H9 (cell line): ENCODE measurements around the gene IL1B. TPM values are rescaled to one million over a fixed set of nuclear protein-coding genes. Genes with fewer than 3 reads are reported as not detected.

ENCODE experiments used
- DNase-seq: peaks from one replicate; pipeline ENCODE4 v3.0.0-alpha.2; 2017
- H2AFZ ChIP-seq: one replicate; pipeline ENCODE4 v1.6.1; 2013; ENCODE audit warnings: mild to moderate bottlenecking, low read length, control low read depth, moderate library complexity
- H2AK5ac ChIP-seq: 2 replicates; pipeline ENCODE4 v1.6.1; 2013; ENCODE audit warnings: low read length, control low read depth, mixed read lengths; ENCODE audit not compliant: insufficient read length
- H2BK120ac ChIP-seq: one replicate; pipeline ENCODE4 v1.6.1; 2013; ENCODE audit warnings: low read depth, mild to moderate bottlenecking, low read length, control low read depth, inconsistent platforms; ENCODE audit not compliant: poor library complexity, severe bottlenecking
- H2BK12ac ChIP-seq: 2 replicates; pipeline ENCODE4 v1.6.1; 2013; ENCODE audit warnings: low read length, control low read depth, mixed read lengths, low read depth; ENCODE audit not compliant: insufficient read length
- H2BK15ac ChIP-seq: 2 replicates; pipeline ENCODE4 v1.6.1; 2013; ENCODE audit warnings: low read depth, low read length, control low read depth
- H2BK20ac ChIP-seq: one replicate; pipeline ENCODE4 v1.6.1; 2013; ENCODE audit warnings: low read depth, mild to moderate bottlenecking, low read length, control low read depth, inconsistent platforms; ENCODE audit not compliant: poor library complexity, severe bottlenecking
- H2BK5ac ChIP-seq: 2 replicates; pipeline ENCODE4 v1.6.1; 2013; ENCODE audit warnings: low read length, control low read depth, mixed read lengths; ENCODE audit not compliant: insufficient read length
- H3K14ac ChIP-seq: 2 replicates; pipeline ENCODE4 v1.6.1; 2013; ENCODE audit warnings: low read length, control low read depth; ENCODE audit not compliant: insufficient read depth
- H3K18ac ChIP-seq: 2 replicates; pipeline ENCODE4 v1.6.1; 2013; ENCODE audit warnings: low read depth, mild to moderate bottlenecking, mixed read lengths, low read length, control low read depth; ENCODE audit not compliant: insufficient read length
- H3K23ac ChIP-seq: 2 replicates; pipeline ENCODE4 v1.6.1; 2013; ENCODE audit warnings: low read length, control low read depth, mixed read lengths, low read depth; ENCODE audit not compliant: insufficient read length
- H3K23me2 ChIP-seq: 2 replicates; pipeline ENCODE4 v1.6.1; 2013; ENCODE audit warnings: low read depth, mild to moderate bottlenecking, mixed read lengths, low read length, control low read depth; ENCODE audit not compliant: insufficient read length, poor library complexity, severe bottlenecking
- H3K27ac ChIP-seq: 2 replicates; pipeline ENCODE4 v1.5.1; 2013; ENCODE audit warnings: low read length, control low read depth, mixed read lengths, low read depth; ENCODE audit not compliant: insufficient read length
- H3K27me3 ChIP-seq: 2 replicates; pipeline ENCODE4 v1.6.1; 2013; ENCODE audit warnings: low read length, control low read depth, inconsistent platforms; ENCODE audit not compliant: insufficient read depth
- H3K4ac ChIP-seq: 2 replicates; pipeline ENCODE4 v1.6.1; 2013; ENCODE audit warnings: low read depth, mild to moderate bottlenecking, control low read depth, inconsistent platforms, low read length, moderate library complexity
- H3K4me1 ChIP-seq: 2 replicates; pipeline ENCODE4 v1.6.1; 2013; ENCODE audit warnings: low read length, control low read depth, inconsistent platforms; ENCODE audit not compliant: insufficient read depth
- H3K4me2 ChIP-seq: 2 replicates; pipeline ENCODE4 v1.6.1; 2013; ENCODE audit warnings: low read length, control low read depth, mixed read lengths; ENCODE audit not compliant: insufficient read length, insufficient read depth
- H3K56ac ChIP-seq: 2 replicates; pipeline ENCODE4 v1.6.1; 2013; ENCODE audit warnings: low read depth, mild to moderate bottlenecking, mixed read lengths, low read length, control low read depth; ENCODE audit not compliant: insufficient read length
- H3K79me1 ChIP-seq: 2 replicates; pipeline ENCODE4 v1.6.1; 2013; ENCODE audit warnings: low read depth, mild to moderate bottlenecking, moderate library complexity, low read length, control low read depth, inconsistent platforms; ENCODE audit not compliant: insufficient read depth, poor library complexity, severe bottlenecking
- H3K79me2 ChIP-seq: 2 replicates; pipeline ENCODE4 v1.6.1; 2013; ENCODE audit warnings: low read length, control low read depth, inconsistent platforms; ENCODE audit not compliant: insufficient read depth
- H3K9ac ChIP-seq: 2 replicates; pipeline ENCODE4 v1.6.1; 2013; ENCODE audit warnings: low read length, control low read depth, mixed read lengths; ENCODE audit not compliant: insufficient read length; ENCODE audit errors: extremely low read depth
- H3K9me3 ChIP-seq: one replicate; pipeline ENCODE4 v1.6.1; 2013; ENCODE audit warnings: low read depth, low read length, inconsistent platforms; ENCODE audit not compliant: control insufficient read depth
- H3T11ph ChIP-seq: one replicate; pipeline ENCODE4 v1.6.1; 2013; ENCODE audit warnings: mild to moderate bottlenecking, low read length, control low read depth, inconsistent platforms
- H4K20me1 ChIP-seq: one replicate; pipeline ENCODE4 v1.6.1; 2013; ENCODE audit not compliant: control insufficient read depth, insufficient read length, insufficient read depth
- H4K5ac ChIP-seq: 2 replicates; pipeline ENCODE4 v1.6.1; 2013; ENCODE audit warnings: low read depth, mild to moderate bottlenecking, mixed read lengths, low read length, control low read depth; ENCODE audit not compliant: insufficient read length
- H4K8ac ChIP-seq: replicated peaks from 2 replicates; pipeline ENCODE4 v1.6.1; 2013; ENCODE audit warnings: low read length, control low read depth, mixed read lengths, low read depth; ENCODE audit not compliant: insufficient read length
- H4K91ac ChIP-seq: 2 replicates; pipeline ENCODE4 v1.6.1; 2013; ENCODE audit warnings: low read depth, mild to moderate bottlenecking, moderate library complexity, mixed read lengths, low read length, control low read depth; ENCODE audit not compliant: insufficient read length
- H3K27ac Mint-ChIP-seq, 3 experiments: 2 replicates in 2 of 3; 3 replicates in 1 of 3; pipeline ENCODE4 v1.8.0; 2020 to 2021; ENCODE audit warnings: mixed read lengths in 3 of 3, mild to moderate bottlenecking in 1 of 3, moderate library complexity in 1 of 3
- H3K27me3 Mint-ChIP-seq: 2 replicates; pipeline ENCODE4 v1.8.0; 2021; ENCODE audit warnings: low read depth, mild to moderate bottlenecking, moderate library complexity, mixed read lengths
- H3K36me3 Mint-ChIP-seq, 3 experiments: 2 replicates in 2 of 3; 3 replicates in 1 of 3; pipeline ENCODE4 v1.8.0; 2020 to 2021; ENCODE audit warnings: low read depth in 3 of 3, mixed read lengths in 3 of 3; ENCODE audit not compliant: insufficient read depth in 1 of 3
- H3K4me1 Mint-ChIP-seq, 2 experiments: 2 replicates each; pipeline ENCODE4 v1.8.0; 2020; ENCODE audit warnings: mixed read lengths in 2 of 2
- H3K4me3 Mint-ChIP-seq, 2 experiments: 2 replicates in 1 of 2; 3 replicates in 1 of 2; pipeline ENCODE4 v1.8.0; 2020 to 2021; ENCODE audit warnings: mild to moderate bottlenecking in 2 of 2, mixed read lengths in 2 of 2, moderate library complexity in 1 of 2
- H3K9me3 Mint-ChIP-seq, 2 experiments: 2 replicates in 1 of 2; 3 replicates in 1 of 2; pipeline ENCODE4 v1.8.0; 2020; ENCODE audit warnings: mild to moderate bottlenecking in 2 of 2, mixed read lengths in 2 of 2, moderate library complexity in 1 of 2
- WGBS: extraction: QIAGEN DNeasy Blood & Tissue Kit; methylation state at CpG from one replicate; pipeline ENCODE4 v1.1.7; 2013; ENCODE audit warnings: missing lambda C conversion rate, low lambda C conversion rate, mixed read lengths; ENCODE audit not compliant: insufficient read length; ENCODE audit errors: extremely low coverage; 5-methylcytosine and 5-hydroxymethylcytosine counted together
- total RNA-seq: library from RNA; stranded (reverse); gene quantifications from 2 replicates; pipeline ENCODE4 v1.2.1, GENCODE V29; 2021
- TF ChIP-seq, protein P1 (sequence below): fragments of 200-600 bp; sonication (generic); conservative IDR thresholded peaks from 3 replicates; pipeline ENCODE4 v1.8.0; 2021; ENCODE audit warnings: antibody characterized with exemption, mild to moderate bottlenecking

IL1B gene
- total RNA-seq, 1 experiment from 2014 or later, result not detected

DNA sequence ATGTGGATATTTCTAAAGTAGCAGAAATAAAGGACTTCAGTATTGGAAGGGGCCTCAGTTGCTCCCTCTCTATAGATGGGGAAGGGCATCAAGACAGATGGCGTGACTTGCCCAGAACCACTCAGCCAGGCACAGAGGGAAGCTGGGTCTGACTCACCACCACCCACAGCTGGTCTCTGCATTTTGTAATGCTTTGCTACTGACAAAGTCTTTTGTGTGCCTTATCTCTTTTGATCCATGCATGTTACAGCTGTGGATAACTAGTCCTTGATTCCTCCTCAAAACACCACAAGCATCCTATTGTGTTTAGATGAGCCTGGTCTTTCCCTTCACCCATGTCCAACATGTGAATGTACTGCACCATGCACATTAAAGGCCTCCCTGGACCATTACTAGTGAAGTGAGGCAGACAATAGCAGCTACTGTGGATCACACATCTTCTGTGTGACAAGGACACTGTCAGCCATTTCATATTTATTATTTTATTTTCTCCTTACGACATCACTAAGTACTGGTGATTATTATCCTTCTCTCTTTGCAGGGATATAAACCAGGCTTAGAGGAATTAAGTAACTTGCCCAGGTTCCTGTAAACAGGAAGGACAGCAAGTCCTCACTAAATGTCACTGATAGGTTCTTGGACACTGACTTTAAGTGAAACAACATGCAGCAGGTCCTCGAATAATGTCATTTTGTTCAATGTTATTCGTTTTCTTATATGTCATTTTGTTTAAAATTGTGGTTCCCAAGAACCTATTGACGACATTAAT is 44.8 kb upstream of the IL1B start:
- H4K91ac ChIP-seq, result no peak overlapping the region
- Mint-ChIP-seq H3K9me3 (no peaks in the 10 kb centered on the region), H3K4me3 (no peak overlapping the region), H3K36me3 (no peaks in the 10 kb centered on the region), H3K4me1 (peaks cover 13 to 15% of the 10 kb centered on the region in 2 experiments), H3K27me3 (peaks cover 3% of the 10 kb centered on the region), H3K27ac (no peak overlapping the region)
- no peak overlapping the region for H2BK20ac ChIP-seq
- H3K79me1 ChIP-seq, result no peaks in the 10 kb centered on the region
- no peak overlapping the region for H3T11ph ChIP-seq
- H2BK12ac ChIP-seq, result no peak overlapping the region
- no peaks in the 10 kb centered on the region for H3K27me3 ChIP-seq
- H3K14ac ChIP-seq, result no peak overlapping the region
- H2BK5ac ChIP-seq, result no peak overlapping the region
- H3K9me3 ChIP-seq, result no peaks in the 10 kb centered on the region
- no peak overlapping the region for H2BK120ac ChIP-seq
- no peak overlapping the region for H3K4me2 ChIP-seq
- H3K27ac ChIP-seq, result no peak overlapping the region
- H3K79me2 ChIP-seq, result no peaks in the 10 kb centered on the region
- H3K56ac ChIP-seq, result no peak overlapping the region
- no peak overlapping the region for H3K4ac ChIP-seq
- no CpG with 5 or more reads among the region's 5 CpGs for WGBS
- no peak overlapping the region for H4K5ac ChIP-seq
- no peak overlapping the region for H2BK15ac ChIP-seq
- no peak overlapping the region for H2AFZ ChIP-seq
- H3K23ac ChIP-seq, result no peak overlapping the region
- DNase-seq, result no peak
- H3K23me2 ChIP-seq, result no peaks in the 10 kb centered on the region
- TF ChIP-seq, protein P1, sequence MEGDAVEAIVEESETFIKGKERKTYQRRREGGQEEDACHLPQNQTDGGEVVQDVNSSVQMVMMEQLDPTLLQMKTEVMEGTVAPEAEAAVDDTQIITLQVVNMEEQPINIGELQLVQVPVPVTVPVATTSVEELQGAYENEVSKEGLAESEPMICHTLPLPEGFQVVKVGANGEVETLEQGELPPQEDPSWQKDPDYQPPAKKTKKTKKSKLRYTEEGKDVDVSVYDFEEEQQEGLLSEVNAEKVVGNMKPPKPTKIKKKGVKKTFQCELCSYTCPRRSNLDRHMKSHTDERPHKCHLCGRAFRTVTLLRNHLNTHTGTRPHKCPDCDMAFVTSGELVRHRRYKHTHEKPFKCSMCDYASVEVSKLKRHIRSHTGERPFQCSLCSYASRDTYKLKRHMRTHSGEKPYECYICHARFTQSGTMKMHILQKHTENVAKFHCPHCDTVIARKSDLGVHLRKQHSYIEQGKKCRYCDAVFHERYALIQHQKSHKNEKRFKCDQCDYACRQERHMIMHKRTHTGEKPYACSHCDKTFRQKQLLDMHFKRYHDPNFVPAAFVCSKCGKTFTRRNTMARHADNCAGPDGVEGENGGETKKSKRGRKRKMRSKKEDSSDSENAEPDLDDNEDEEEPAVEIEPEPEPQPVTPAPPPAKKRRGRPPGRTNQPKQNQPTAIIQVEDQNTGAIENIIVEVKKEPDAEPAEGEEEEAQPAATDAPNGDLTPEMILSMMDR, result no peak
- no peak overlapping the region for H3K9ac ChIP-seq
- H3K4me1 ChIP-seq, result no peaks in the 10 kb centered on the region; the same call in none of the 2 replicates
- H4K20me1 ChIP-seq, result no peaks in the 10 kb centered on the region
- no peak overlapping the region for H4K8ac ChIP-seq
- H3K18ac ChIP-seq, result no peak overlapping the region
- no peak overlapping the region for H2AK5ac ChIP-seq
